KOPT-K1 (cell line): ENCODE measurements around the gene OR6N1.

ENCODE experiments used
- H3K27ac ChIP-seq: fragments of 200-600 bp; sonication (generic); 2 replicates; pipeline ENCODE4 v1.5.1; 2016; ENCODE audit warnings: antibody characterized with exemption, mild to moderate bottlenecking, low read depth, low read length; ENCODE audit not compliant: poor library complexity, severe bottlenecking
- H3K36me3 ChIP-seq: fragments of 200-600 bp; sonication (generic); 2 replicates; pipeline ENCODE4 v1.5.1; 2017; ENCODE audit warnings: antibody characterized with exemption, mild to moderate bottlenecking, low read length, moderate library complexity; ENCODE audit not compliant: insufficient read depth
- H3K9me3 ChIP-seq: fragments of 200-600 bp; sonication (generic); 2 replicates; pipeline ENCODE4 v1.5.1; 2017; ENCODE audit warnings: antibody characterized with exemption, low read length, mild to moderate bottlenecking; ENCODE audit not compliant: insufficient read depth, poor library complexity, severe bottlenecking

The OR6N1 gene

GRCh38 chr1:158771950-158772866 is at the start of gene OR6N1:
OR6N1 (minus strand) TSS chr1:158772195; CDS start chr1:158766682, 5,513 bp downstream.
- Histone ChIP-seq H3K36me3 (no peaks in the 10 kb centered on the region), H3K27ac (no peak within 1 kb of the TSS), H3K9me3 (no peaks in the 10 kb centered on the region)

DNA sequence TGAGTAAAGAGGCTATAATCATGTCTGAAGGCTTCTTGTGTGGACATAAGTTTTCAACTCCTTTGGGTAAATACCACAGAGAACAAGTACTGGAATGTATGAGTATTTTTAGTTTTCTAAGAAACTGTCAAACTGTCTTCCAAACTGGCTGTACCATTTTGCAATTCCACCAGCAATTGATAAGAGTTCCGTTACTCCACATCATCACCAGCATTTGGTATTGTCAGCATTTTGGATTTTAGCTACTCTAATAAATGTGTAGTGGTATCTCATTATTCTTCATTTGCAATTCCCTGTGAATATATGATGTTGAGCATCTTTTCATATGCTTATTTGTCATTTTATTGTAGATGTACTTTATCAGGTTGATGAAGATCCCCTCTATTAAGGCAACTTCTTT is 49.7 kb upstream of the OR6N1 start:
- Histone ChIP-seq H3K36me3 (no peaks in the 10 kb centered on the region), H3K27ac (no peak overlapping the region), H3K9me3 (peaks cover 10% of the 10 kb centered on the region)

GRCh38 chr1:158819461-158820443 is 47.8 kb upstream of the OR6N1 start:
- H3K9me3 ChIP-seq = peaks cover 10% of the 10 kb centered on the region
- H3K27ac ChIP-seq = peak overlapping the region; percentile 41
- no peaks in the 10 kb centered on the region for H3K36me3 ChIP-seq

- H3K9me3 ChIP-seq = peaks cover 5% of the 10 kb centered on the region
- no peaks in the 10 kb centered on the region for H3K36me3 ChIP-seq
- H3K27ac ChIP-seq = peak overlapping the region; percentile 41
These were observed 47.0 kb upstream of the OR6N1 start for GRCh38 chr1:158818975-158819431.

GRCh38 chr1:158818560-158818959 is 46.6 kb upstream of the OR6N1 start:
- Histone ChIP-seq H3K36me3 (no peaks in the 10 kb centered on the region), H3K9me3 (peaks cover under 1% of the 10 kb centered on the region), H3K27ac (peak overlapping the region; percentile 41)

DNA sequence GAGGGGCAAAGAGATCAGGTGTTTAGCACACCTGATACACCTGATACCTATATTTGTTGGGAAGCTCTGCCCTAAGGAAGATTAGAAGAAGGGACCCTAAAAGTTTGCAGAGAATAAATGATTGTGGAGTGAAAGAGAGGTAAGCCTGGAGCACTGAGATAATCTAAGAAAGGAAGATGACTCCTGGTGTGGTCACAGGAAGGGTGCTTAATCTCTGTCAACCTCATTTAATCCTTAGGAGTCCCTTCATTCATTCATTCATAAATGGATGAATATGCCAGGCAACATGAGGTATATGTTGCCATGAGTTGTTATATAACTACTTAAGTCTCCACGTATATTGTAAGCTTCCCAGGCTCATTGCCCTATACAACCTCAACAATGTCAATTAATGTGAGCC is 43.0 kb upstream of the OR6N1 start:
- H3K9me3 ChIP-seq = no peaks in the 10 kb centered on the region
- H3K36me3 ChIP-seq = no peaks in the 10 kb centered on the region
- no peak overlapping the region for H3K27ac ChIP-seq

GRCh38 chr1:158813164-158813563 is 41.2 kb upstream of the OR6N1 start:
- Histone ChIP-seq H3K27ac (no peak overlapping the region), H3K9me3 (no peaks in the 10 kb centered on the region), H3K36me3 (no peaks in the 10 kb centered on the region)

DNA sequence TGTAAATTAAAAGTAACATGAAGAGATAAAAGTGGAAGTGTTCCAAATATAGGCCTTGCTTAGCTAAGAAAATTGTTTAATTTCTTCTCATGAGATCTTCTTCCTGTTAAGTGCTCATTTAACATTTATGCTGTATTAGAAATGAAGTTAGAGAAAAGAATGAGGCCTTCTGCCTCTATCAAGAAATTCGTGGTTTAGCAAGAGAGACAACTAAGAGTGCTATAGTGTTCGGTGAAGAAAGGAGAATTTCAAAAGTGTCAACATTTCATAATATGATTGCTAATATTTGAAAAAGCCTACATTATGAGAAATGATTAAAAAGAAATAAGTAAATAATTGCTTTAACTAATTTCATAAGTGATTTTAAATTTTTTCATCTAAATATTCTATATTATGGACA is 40.3 kb upstream of the OR6N1 start:
- Histone ChIP-seq H3K36me3 (no peaks in the 10 kb centered on the region), H3K9me3 (no peaks in the 10 kb centered on the region), H3K27ac (no peak overlapping the region)

- H3K36me3 ChIP-seq = no peaks in the 10 kb centered on the region
- no peak overlapping the region for H3K27ac ChIP-seq
- no peaks in the 10 kb centered on the region for H3K9me3 ChIP-seq
These were observed 38.3 kb upstream of the OR6N1 start for GRCh38 chr1:158810311-158810710.

DNA sequence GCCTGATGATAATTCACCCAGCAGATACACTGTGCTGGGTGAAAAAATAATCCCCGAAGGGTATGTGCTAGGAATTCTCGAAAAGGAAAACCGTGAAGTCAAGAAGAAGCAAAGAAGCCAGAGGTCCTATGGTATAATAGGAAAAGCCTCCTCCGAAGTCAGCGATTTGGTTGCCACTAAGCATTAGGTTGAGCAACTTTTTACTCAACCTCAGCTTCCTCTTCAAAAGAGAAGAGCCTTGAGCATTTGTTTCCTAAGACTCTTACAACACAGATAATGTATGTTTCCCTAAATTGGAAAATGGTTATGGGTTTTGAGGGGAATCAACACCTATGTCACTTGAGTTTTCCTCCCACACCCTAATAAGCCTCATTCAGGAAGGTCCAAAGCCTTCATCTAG is 37.9 kb upstream of the OR6N1 start:
- Histone ChIP-seq H3K36me3 (no peaks in the 10 kb centered on the region), H3K9me3 (no peaks in the 10 kb centered on the region), H3K27ac (no peak overlapping the region)

- H3K27ac ChIP-seq = no peak overlapping the region
- H3K36me3 ChIP-seq = no peaks in the 10 kb centered on the region
These were observed 37.3 kb upstream of the OR6N1 start for GRCh38 chr1:158809256-158809655.

DNA sequence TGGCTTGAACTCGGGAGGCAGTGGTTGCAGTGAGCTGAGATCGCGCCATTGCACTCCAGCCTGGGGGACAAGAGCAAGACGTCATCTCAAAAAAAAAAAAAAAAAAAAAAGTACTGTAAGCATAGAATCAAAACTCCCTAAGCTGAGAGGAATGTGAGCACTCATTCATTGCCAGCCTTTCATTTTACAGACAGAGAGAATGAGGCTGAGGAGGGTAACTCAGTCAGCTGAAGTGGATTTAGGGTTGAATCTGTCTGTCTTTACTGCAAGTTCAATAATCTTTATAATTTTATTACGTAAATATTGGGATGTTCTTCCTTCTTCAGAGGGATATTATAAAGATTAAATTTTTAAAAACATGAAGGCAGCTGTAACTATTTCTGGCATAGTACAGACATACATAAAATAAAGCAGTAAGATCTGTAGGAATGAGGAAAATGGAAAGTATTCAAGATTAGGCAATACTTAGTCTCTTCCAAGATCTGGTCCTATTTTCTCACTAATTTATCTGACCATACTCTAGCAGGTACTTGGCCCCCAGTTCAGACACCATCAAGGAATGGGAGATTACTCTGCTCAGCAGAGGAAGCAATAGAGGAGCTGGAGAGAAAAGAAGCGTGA is 35.0 kb upstream of the OR6N1 start:
- Histone ChIP-seq H3K36me3 (no peaks in the 10 kb centered on the region), H3K9me3 (no peaks in the 10 kb centered on the region), H3K27ac (no peak overlapping the region)

More at GRCh38 chr1:158809256-158809655, 37.3 kb upstream of the OR6N1 start:
- H3K9me3 ChIP-seq = no peaks in the 10 kb centered on the region

DNA sequence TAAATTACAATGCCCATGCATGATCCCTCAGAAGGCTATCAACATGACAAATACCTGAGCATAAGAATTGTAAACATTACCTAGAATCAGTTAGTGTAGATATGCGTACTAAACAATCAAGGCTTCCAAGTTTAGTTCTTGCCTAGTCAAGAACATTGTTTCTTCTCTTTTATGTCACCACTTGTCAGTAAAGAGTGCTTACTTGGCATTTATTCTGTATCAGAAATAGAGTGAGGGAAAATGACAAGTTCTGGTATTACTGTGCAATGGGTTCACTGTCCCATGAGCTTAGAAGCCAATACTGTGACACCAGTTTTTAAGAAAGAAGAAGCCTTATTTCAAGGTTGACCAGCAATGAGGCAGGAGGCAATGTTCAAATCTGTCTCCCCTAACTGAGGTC is 31.7 kb upstream of the OR6N1 start:
- H3K36me3 ChIP-seq = no peaks in the 10 kb centered on the region
- H3K9me3 ChIP-seq = no peaks in the 10 kb centered on the region
- no peak overlapping the region for H3K27ac ChIP-seq

GRCh38 chr1:158801396-158801795 is 29.4 kb upstream of the OR6N1 start:
- Histone ChIP-seq H3K36me3 (no peaks in the 10 kb centered on the region), H3K27ac (no peak overlapping the region), H3K9me3 (no peaks in the 10 kb centered on the region)

DNA sequence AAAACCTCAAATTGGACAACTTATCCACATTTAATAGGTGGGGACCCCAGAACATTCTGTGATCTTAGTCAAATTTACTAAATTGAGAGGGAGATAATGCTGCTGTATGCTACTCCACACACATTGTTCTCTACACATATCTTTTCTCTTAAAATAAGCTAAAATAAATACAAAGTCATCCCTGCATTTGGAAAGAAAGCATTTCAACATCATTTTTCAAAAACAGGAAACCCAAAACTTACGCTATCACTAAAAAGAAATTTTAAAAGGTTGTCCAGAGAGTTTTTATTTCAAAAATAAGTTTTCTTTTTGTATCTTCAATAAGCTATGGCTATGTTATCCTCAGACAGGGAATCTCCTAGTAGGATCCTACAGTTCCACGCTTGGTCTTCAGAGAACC is 28.5 kb upstream of the OR6N1 start:
- no peak overlapping the region for H3K27ac ChIP-seq
- no peaks in the 10 kb centered on the region for H3K36me3 ChIP-seq
- H3K9me3 ChIP-seq = no peaks in the 10 kb centered on the region
